Panc1 (cell line): Measurements from ENCODE around the gene CES3. TPM values are rescaled to one million over a fixed set of nuclear protein-coding genes. Genes with fewer than 3 reads are reported as not detected.
"Not testable (repeated sequence)": the region's sequence is repeated elsewhere in the genome, so short reads cannot be mapped to it uniquely, and the experiment has no call there.

Experiments
- ATAC-seq: fragments of 200-7000 bp; cut with Tn5 transposase; 2 replicates; pipeline ENCODE4 v1.9.1; 2020; ENCODE audit warnings: mild to moderate bottlenecking, moderate library complexity
- BruUV-seq: library from RNA; stranded (reverse); fragments of 400-500 nt; replicated peaks from 2 replicates; lab custom pipeline; 2021; lab: Mats Ljungman, UMichigan
- CTCF ChIA-PET: fragments of 300-600 bp; sonication (Branson Sonifier 250); formaldehyde crosslinking; loops from one replicate; lab custom pipeline; 2022; ENCODE audit warnings: antibody characterized with exemption; lab: Charles Lee
- POLR2A ChIA-PET: fragments of 300-600 bp; sonication (Branson Sonifier 250); formaldehyde crosslinking; loops from one replicate; lab custom pipeline; 2022; ENCODE audit warnings: antibody characterized with exemption; lab: Charles Lee
- DNase-seq: peaks from one replicate; pipeline ENCODE4 v3.0.0-alpha.2; 2010; ENCODE audit warnings: low read depth, low spot score
- H3K27ac ChIP-seq: 2 replicates; pipeline ENCODE4 v1.5.1; 2011; ENCODE audit warnings: mild to moderate bottlenecking, low read length, inconsistent platforms
- H3K27me3 ChIP-seq: fragments of 200-500 bp; sonication (Bioruptor generic); 2 replicates; pipeline ENCODE4 v1.6.0; 2014; ENCODE audit warnings: low read length, inconsistent platforms; ENCODE audit not compliant: control insufficient read depth, insufficient read depth
- H3K36me3 ChIP-seq: fragments of 200-500 bp; sonication (Bioruptor generic); 2 replicates; pipeline ENCODE4 v1.5.1; 2014; ENCODE audit warnings: inconsistent platforms, mild to moderate bottlenecking, low read length, moderate library complexity; ENCODE audit not compliant: control insufficient read depth, insufficient read depth
- H3K4me1 ChIP-seq: 2 replicates; pipeline ENCODE4 v1.5.1; 2011; ENCODE audit warnings: inconsistent platforms, mild to moderate bottlenecking, low read length, moderate library complexity; ENCODE audit not compliant: control insufficient read depth, insufficient read depth
- H3K4me3 ChIP-seq, 2 experiments: 2 replicates each; pipeline ENCODE4 v1.5.1; 2011 to 2012; ENCODE audit warnings: low read depth in 2 of 2, low read length in 2 of 2, mild to moderate bottlenecking in 2 of 2, inconsistent platforms in 1 of 2, moderate library complexity in 1 of 2
- H3K9me3 ChIP-seq: fragments of 200-500 bp; sonication (Bioruptor generic); 2 replicates; pipeline ENCODE4 v1.5.1; 2014; ENCODE audit warnings: low read depth, mild to moderate bottlenecking, inconsistent platforms, low read length, moderate library complexity; ENCODE audit not compliant: control insufficient read depth, insufficient read depth
- CTCF ChIP-seq: fragments of 450-650 bp; IDR thresholded peaks from 2 replicates; pipeline ENCODE4 v1.5.1; 2017; ENCODE audit warnings: mild to moderate bottlenecking
- SIN3A ChIP-seq: IDR thresholded peaks from 2 replicates; pipeline ENCODE4 v1.6.1; 2012; ENCODE audit warnings: low read depth, mild to moderate bottlenecking, low read length, moderate library complexity, borderline replicate concordance; ENCODE audit not compliant: insufficient read depth
- in situ Hi-C: cut with HindIII; loops from 2 replicates; pipeline ENCODE4 v1.10.0; 2016; ENCODE audit warnings: low sequenced_read_pairs, low pct_unique_long_range_greater_than_20kb
- intact Hi-C: fragments of 100-400 bp; cut with micrococcal nuclease; formaldehyde crosslinking; loops from one replicate; pipeline ENCODE4 v1.10.0; 2022; ENCODE audit not compliant: unreplicated experiment
- total RNA-seq: library from RNA; stranded (reverse); gene quantifications from one replicate; pipeline ENCODE4 v1.2.1, GENCODE V29; 2021; ENCODE audit not compliant: unreplicated experiment
- TF ChIP-seq, protein P1 (sequence below), 2 experiments: IDR thresholded peaks; 2 replicates each; pipeline ENCODE4 v1.6.1; 2011 to 2012; ENCODE audit warnings: low read depth in 2 of 2, control low read depth in 1 of 2, low read length in 1 of 2, mild to moderate bottlenecking in 1 of 2, moderate library complexity in 1 of 2; ENCODE audit not compliant: insufficient read depth in 1 of 2

Gene CES3
- total RNA-seq, 1 experiment from 2014 or later, result not detected

DNA sequence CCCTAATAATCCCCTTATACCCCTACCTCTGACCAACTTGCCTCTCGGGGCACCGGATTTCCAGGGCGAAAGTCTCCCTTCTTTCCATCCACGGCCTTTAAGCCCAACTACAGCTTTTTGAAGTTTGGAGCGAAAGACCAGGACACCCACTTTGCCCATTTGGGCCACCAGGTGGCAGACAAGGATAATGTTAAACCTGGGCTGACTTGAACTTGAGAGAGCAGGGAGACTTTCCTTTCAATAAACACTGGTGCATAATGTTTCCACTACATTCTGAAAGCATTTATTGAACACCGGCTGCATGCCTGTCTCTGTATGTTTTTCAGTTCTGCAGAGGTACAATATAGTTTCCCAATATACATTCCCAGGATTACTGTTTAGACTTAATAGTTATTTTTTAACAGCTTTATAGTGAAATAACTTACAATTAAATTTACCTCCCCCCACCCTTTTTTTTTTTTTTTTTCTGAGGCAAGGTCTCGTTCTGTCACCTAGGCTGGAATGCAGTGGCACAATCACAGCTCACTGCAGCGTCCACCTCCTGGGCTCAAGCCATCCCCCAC lies 6.9 kb upstream of the CES3 start:
- CTCF ChIA-PET, result interaction anchor here (0.5 to 0.9 kb wide), 3 partner anchors 12 to 331 kb away, joined by 3 to 6 read pairs (median 3); no protein-coding TSS in a partner anchor
- in situ Hi-C loops, result no loop called here

DNA sequence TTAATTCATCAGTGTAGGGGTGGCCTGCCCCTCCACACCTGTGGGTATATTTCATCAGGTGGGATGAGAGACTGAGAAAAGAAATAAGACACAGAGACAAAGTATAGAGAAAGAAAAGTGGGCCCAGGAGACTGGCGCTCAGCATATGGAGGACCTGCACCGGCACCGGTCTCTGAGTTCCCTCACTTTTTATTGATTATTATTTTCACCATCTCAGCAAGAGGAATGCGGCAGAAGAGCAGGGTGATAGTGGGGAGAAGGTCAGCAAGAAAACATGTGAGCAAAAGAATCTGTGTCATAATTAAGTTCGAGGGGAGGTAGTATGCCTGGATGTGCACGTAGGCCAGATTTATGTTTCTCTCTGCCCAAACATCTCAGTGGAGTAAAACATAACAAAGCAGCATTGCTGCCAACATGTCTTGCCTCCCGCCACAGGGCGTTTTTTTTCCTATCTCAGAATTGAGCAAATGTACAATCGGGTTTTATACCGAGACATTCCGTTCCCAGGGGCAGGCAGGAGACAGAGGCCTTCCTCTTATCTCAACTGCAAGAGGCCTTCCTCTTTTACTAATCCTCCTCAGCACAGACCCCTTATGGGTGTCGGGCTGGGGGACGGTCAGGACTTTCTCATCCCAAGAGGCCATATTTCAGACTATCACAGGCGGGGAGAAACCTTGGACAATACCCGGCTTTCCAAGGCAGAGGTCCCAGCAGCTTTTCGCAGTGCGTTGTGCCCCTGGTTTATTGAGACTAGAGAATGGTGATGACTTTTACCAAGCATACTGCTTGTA lies 5.5 kb upstream of the CES3 start:
- DNase-seq, H3K4me1 ChIP-seq, H3K36me3 ChIP-seq, POLR2A ChIA-PET, H3K27ac ChIP-seq, BruUV-seq, H3K4me3 ChIP-seq, in situ Hi-C loops, ATAC-seq, H3K27me3 ChIP-seq, H3K9me3 ChIP-seq: not testable (repeated sequence)
- intact Hi-C loops, result loop anchor here (10.0 kb wide), 1 partner anchor 229 kb away; the partner anchor contains the start of gene MATCAP1
- CTCF ChIA-PET, result interaction anchor here (0.6 kb wide), 1 partner anchor 200 kb away, joined by 3 read pairs; no protein-coding TSS in a partner anchor

More for the DNA sequence above, 6.9 kb upstream of the CES3 start:
- H3K9me3 ChIP-seq, result no peaks in the 10 kb centered on the region
- ATAC-seq (peak; percentile 92), DNase-seq (no peak)
- H3K27ac ChIP-seq, result no peak overlapping the region
- no peak for TF ChIP-seq SIN3A
- TF ChIP-seq CTCF, result peak; percentile 81
- TF ChIP-seq, protein P1, sequence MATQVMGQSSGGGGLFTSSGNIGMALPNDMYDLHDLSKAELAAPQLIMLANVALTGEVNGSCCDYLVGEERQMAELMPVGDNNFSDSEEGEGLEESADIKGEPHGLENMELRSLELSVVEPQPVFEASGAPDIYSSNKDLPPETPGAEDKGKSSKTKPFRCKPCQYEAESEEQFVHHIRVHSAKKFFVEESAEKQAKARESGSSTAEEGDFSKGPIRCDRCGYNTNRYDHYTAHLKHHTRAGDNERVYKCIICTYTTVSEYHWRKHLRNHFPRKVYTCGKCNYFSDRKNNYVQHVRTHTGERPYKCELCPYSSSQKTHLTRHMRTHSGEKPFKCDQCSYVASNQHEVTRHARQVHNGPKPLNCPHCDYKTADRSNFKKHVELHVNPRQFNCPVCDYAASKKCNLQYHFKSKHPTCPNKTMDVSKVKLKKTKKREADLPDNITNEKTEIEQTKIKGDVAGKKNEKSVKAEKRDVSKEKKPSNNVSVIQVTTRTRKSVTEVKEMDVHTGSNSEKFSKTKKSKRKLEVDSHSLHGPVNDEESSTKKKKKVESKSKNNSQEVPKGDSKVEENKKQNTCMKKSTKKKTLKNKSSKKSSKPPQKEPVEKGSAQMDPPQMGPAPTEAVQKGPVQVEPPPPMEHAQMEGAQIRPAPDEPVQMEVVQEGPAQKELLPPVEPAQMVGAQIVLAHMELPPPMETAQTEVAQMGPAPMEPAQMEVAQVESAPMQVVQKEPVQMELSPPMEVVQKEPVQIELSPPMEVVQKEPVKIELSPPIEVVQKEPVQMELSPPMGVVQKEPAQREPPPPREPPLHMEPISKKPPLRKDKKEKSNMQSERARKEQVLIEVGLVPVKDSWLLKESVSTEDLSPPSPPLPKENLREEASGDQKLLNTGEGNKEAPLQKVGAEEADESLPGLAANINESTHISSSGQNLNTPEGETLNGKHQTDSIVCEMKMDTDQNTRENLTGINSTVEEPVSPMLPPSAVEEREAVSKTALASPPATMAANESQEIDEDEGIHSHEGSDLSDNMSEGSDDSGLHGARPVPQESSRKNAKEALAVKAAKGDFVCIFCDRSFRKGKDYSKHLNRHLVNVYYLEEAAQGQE (IDR thresholded peaks at IDR 0.05; ENCODE audit: insufficient read depth in 1 of 2, low read depth in 2 of 2, low read length in 1 of 2), result no peak
- POLR2A ChIA-PET, result no interaction called here
- no peaks in the 10 kb centered on the region for H3K27me3 ChIP-seq
- peaks cover 7% of the 10 kb centered on the region for H3K4me1 ChIP-seq
- no peaks in the 10 kb centered on the region for H3K36me3 ChIP-seq
- intact Hi-C loops, result loop anchor here (10.0 kb wide), 1 partner anchor 231 kb away; the partner anchor contains the start of gene MATCAP1
- BruUV-seq, result no TSS peak
- H3K4me3 ChIP-seq, result no peak overlapping the region

- POLR2A ChIA-PET, H3K27ac ChIP-seq, H3K36me3 ChIP-seq, BruUV-seq, H3K4me3 ChIP-seq, H3K4me1 ChIP-seq, ATAC-seq, H3K27me3 ChIP-seq, DNase-seq, H3K9me3 ChIP-seq, in situ Hi-C loops: not testable (repeated sequence)
- intact Hi-C loops, result loop anchor here (10.0 kb wide), 1 partner anchor 229 kb away; the partner anchor contains the start of gene MATCAP1
- CTCF ChIA-PET, result interaction anchor here (0.6 kb wide), 1 partner anchor 200 kb away, joined by 3 read pairs; no protein-coding TSS in a partner anchor
Observed at GRCh38 chr16:66956154-66956457, 5.0 kb upstream of the CES3 start.
